ENCODE measurements around the gene KCNQ5. TPM values are rescaled to one million over a fixed set of nuclear protein-coding genes. Genes with fewer than 3 reads are reported as not detected.

KCNQ5 gene
- total and polyA plus RNA-seq, 5 experiments from 2014 or later, result 2.3 to 10.7 (median 4.8) TPM

DNA sequence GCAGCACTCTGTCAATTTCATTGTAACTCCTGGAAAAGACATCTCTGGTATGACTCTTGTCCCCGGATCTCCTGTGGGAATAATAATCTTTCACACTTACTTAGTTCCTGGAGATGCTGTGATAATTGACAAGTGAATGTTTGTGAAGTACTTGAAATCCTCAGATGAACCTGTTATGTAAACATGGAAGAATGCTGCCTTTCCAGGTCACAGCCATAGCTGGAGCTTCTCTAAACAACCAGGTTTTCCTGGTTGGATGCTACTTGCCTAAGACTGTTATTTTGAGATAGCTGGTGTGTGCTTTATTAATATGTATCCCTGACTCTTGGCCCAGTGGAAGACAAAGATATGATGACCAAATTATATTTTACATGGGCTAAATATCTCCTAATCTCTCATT, 228.6 kb downstream of the KCNQ5 start:
- H3K27ac Mint-ChIP-seq, result no peak overlapping the region
- H3K4me3 Mint-ChIP-seq, result no peak overlapping the region
- ATAC-seq, result no peak
- POLR2A ChIA-PET, result no interaction called here
- no peaks in the 10 kb centered on the region for H3K27me3 Mint-ChIP-seq
- peaks cover 0 to 5% (median 2%) of the 10 kb centered on the region in 4 donors for H3K4me1 Mint-ChIP-seq
- H3K36me3 Mint-ChIP-seq, result peaks cover 0 to 6% (median 3%) of the 10 kb centered on the region in 3 donors
- no peak for DNase-seq
- peaks cover 0 to 4% (median 0%) of the 10 kb centered on the region in 9 donors for H3K9me3 Mint-ChIP-seq

DNA sequence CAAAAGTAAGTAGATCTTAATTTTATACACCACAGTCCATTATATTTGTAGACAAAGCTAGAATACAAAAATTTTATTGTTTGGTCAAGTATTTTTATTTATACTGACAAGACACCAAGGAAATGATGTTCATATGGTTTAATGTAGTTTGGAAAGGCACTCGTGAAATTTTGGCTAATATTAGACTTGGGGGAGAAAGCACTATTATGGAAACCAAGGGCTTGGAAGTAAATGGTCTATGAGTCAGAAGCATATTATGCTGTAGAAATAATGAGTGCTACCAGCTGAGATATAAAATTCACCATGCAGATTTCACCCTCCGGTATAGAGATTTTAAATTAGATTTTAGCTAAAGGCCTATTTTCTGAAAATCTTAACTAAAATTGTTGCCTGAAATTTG, 233.6 kb downstream of the KCNQ5 start:
- POLR2A ChIA-PET, result no interaction called here
- DNase-seq (no peak), ATAC-seq (no peak)
- Mint-ChIP-seq H3K27ac (no peak overlapping the region), H3K27me3 (no peaks in the 10 kb centered on the region), H3K9me3 (no peaks in the 10 kb centered on the region), H3K4me1 (peaks cover 0 to 9% (median 2%) of the 10 kb centered on the region in 4 donors), H3K36me3 (peaks cover 0 to 3% (median 0%) of the 10 kb centered on the region in 3 donors), H3K4me3 (no peak overlapping the region)

DNA sequence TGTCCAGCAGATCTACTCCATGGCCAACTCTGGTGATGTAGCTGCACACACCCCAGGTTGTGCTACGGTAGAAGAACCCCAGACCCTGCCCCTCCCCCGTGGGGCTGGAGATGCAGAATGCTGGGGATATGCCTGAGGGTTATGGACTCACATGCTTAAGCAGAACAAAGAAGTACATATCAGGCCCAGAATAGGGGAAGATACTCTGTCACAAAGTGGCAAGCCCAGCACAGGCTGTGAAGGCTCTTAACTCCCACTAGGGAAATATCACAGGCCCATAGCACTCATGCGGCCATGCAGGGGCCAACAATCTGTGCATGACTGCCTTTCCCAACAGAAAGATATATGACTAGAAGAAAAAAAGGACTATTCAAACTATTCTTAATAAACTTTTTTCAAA, 234.9 kb downstream of the KCNQ5 start:
- DNase-seq (no peak), ATAC-seq (no peak)
- no peak overlapping the region for H3K27ac Mint-ChIP-seq
- H3K4me3 Mint-ChIP-seq, result no peak overlapping the region
- H3K36me3 Mint-ChIP-seq, result peaks cover 0 to 3% (median 0%) of the 10 kb centered on the region in 3 donors
- no peaks in the 10 kb centered on the region for H3K9me3 Mint-ChIP-seq
- POLR2A ChIA-PET, result no interaction called here
- H3K27me3 Mint-ChIP-seq, result no peaks in the 10 kb centered on the region
- H3K4me1 Mint-ChIP-seq, result peaks cover 1 to 20% (median 3%) of the 10 kb centered on the region in 4 donors

DNA sequence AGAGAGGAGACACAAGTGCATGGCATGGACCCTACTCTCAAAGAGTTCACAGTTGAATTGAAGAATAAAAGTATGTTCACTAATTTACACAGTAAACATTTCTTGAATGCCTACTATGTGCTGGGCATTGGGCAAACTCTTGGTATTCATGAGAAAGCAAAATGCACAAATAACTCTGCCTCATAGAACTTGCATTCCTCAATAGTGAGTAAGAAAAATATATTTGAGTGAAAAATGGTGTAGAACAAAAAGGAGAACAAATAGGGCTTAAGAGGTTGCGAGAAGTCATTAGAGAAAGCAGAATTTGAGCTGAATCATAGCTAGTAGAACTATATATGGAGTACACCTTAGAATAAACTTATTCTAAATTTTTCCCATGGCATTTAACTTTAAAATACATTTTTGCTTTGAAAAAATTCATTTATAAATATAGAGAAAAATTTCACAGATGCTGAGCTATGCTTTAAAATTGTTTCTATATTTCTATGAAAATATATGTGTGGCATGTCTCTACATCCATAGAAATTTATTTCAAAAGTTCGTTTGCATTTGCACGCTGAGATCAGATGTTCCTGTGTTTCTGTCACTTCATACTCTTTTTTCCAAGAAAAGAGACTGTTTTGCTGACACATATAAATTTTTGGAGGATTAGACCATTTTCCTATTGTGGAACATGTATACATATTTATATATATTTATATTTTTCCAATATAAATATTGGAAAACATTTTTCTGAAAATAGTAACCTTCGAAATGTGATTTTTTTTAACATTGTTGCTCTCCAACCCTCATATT, 236.1 kb downstream of the KCNQ5 start:
- POLR2A ChIA-PET, result no interaction called here
- ATAC-seq (no peak), DNase-seq (no peak)
- Mint-ChIP-seq H3K4me1 (peaks cover 5 to 27% (median 7%) of the 10 kb centered on the region in 4 donors), H3K9me3 (no peaks in the 10 kb centered on the region), H3K36me3 (peaks cover 0 to 3% (median 0%) of the 10 kb centered on the region in 3 donors), H3K27ac (no peak overlapping the region), H3K4me3 (no peak overlapping the region), H3K27me3 (no peaks in the 10 kb centered on the region)

DNA sequence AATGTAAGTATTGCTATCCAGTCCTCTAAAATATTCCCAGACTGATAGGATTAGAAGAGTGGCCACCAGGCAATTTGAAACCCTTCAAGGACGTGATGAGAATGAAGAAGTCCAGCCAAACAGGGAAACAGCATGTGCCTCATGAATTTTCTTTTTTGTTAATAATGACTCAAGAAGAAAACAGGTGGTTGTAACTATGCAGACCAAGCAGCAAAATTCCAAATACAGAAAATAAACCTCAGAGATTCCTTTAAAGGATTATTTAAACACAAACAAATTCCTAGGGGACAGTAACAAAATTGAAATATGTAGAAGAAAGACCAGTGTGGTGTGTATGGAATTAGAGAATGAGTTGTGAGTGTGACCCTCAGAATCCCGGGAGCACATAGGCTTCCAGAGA, 239.2 kb downstream of the KCNQ5 start:
- H3K36me3 Mint-ChIP-seq, result peaks cover 0 to 6% (median 0%) of the 10 kb centered on the region in 3 donors
- no peak for DNase-seq
- POLR2A ChIA-PET, result interaction anchor here (0.5 kb wide), 1 partner anchor 508 kb away, joined by 4 read pairs; no protein-coding TSS in a partner anchor

DNA sequence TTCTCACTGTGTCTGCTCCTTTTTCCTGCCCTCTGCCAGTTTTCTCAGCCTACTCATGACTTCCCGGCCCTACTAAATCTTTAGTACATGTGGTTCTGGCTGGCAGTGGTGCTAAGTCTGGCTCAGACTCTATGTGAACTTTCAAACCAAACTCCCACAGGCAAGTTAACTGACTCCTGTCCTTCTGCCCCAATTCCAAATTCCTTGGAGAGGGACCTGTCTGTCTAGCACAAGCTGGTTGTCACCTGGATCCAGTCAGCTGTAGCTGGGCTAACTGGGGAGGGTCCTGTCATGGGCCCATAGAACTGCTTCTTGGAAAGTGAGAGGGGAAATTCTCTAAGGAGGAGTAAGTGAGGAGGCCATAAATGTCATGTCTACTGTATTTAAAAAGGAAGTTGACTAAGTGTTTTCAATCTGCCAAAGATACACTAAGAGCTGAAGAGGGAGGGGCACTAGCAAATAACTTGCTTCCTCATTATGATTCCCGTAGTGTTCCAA, 240.1 kb downstream of the KCNQ5 start:
- Mint-ChIP-seq H3K27ac (peak overlapping the region in 3 of 10 donors; percentile 10 to 40 (median 22)), H3K36me3 (peaks cover 0 to 9% (median 0%) of the 10 kb centered on the region in 3 donors), H3K9me3 (no peaks in the 10 kb centered on the region), H3K27me3 (no peaks in the 10 kb centered on the region), H3K4me3 (no peak overlapping the region), H3K4me1 (peaks cover 4 to 22% (median 9%) of the 10 kb centered on the region in 4 donors)
- DNase-seq, result no peak
- no peak for ATAC-seq
- POLR2A ChIA-PET, result no interaction called here

More for the DNA sequence above, 239.2 kb downstream of the KCNQ5 start:
- no peak for ATAC-seq
- H3K27ac Mint-ChIP-seq, result no peak overlapping the region
- H3K4me3 Mint-ChIP-seq, result no peak overlapping the region
- no peaks in the 10 kb centered on the region for H3K27me3 Mint-ChIP-seq
- no peaks in the 10 kb centered on the region for H3K9me3 Mint-ChIP-seq
- H3K4me1 Mint-ChIP-seq, result peaks cover 4 to 22% (median 10%) of the 10 kb centered on the region in 4 donors

DNA sequence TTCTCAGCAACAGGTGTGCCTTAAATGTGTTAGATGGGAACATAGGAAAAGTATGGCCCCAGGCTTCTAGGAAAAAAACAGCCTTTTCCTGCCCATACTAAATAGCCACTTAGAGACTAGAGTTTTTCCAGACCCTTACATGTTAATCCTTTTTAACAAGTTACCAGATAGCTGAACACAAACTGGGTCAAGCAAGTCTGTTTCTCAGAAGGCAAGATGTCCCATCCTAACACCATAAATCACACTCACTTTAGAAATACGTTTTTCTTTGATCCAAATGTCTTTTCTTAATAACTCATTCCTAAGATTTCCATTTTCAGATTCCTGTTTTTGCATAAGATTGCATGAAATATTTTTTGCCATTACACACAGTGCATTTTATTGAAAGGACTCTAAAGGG, 241.3 kb downstream of the KCNQ5 start:
- no peaks in the 10 kb centered on the region for H3K27me3 Mint-ChIP-seq
- H3K9me3 Mint-ChIP-seq, result no peaks in the 10 kb centered on the region
- H3K4me3 Mint-ChIP-seq, result no peak overlapping the region
- H3K36me3 Mint-ChIP-seq, result peaks cover 0 to 10% (median 0%) of the 10 kb centered on the region in 3 donors
- ATAC-seq (no peak), DNase-seq (no peak)
- no peak overlapping the region for H3K27ac Mint-ChIP-seq
- peaks cover 4 to 22% (median 9%) of the 10 kb centered on the region in 4 donors for H3K4me1 Mint-ChIP-seq
- POLR2A ChIA-PET, result no interaction called here

DNA sequence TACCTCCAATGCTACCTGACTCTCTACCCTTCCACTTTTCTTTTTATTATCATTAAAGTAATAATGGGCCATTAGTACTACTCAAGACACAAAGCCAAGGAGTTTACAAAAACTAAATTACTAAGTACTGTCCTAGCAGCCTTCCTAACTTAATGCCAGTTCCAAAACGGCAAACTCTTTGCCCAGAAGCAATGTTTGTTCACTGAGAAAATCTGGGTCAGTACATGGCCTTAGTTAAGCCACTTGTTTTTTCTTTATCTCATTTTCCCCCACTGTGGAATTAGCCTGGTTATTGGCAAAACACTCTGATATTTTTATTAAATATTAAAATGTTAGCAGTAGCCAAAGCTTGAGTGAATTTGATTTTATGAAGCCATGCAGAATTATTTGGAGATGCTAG, 242.4 kb downstream of the KCNQ5 start:
- DNase-seq (no peak), ATAC-seq (no peak)
- Mint-ChIP-seq H3K36me3 (peaks cover 0 to 12% (median 0%) of the 10 kb centered on the region in 3 donors), H3K27ac (peak overlapping the region in 2 of 10 donors; percentile 31 to 45), H3K4me1 (peaks cover 4 to 22% (median 11%) of the 10 kb centered on the region in 4 donors), H3K9me3 (no peaks in the 10 kb centered on the region), H3K27me3 (no peaks in the 10 kb centered on the region), H3K4me3 (no peak overlapping the region)
- POLR2A ChIA-PET, result no interaction called here

DNA sequence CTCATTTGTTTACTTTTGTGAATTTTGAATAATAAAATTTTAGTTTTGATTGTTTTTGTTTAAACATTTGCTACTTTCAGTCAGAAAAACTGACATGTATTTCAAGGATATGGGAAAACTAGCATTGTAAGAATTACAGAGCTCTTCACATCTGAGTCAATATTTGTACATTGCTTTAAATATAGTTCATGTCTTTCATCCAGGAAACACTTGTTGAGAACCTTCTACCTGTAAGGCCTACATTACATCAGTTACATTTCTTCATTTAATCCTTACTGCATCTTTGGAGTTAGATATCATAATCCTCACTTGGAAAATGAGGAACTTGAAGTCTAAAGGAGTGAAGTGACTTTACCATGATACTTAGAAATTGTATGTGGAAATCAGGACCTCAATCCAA, 242.9 kb downstream of the KCNQ5 start:
- peaks cover 0 to 11% (median 0%) of the 10 kb centered on the region in 3 donors for H3K36me3 Mint-ChIP-seq
- ATAC-seq, result no peak
- no peak overlapping the region for H3K27ac Mint-ChIP-seq
- DNase-seq, result no peak
- H3K4me3 Mint-ChIP-seq, result no peak overlapping the region
- H3K9me3 Mint-ChIP-seq, result no peaks in the 10 kb centered on the region
- POLR2A ChIA-PET, result no interaction called here
- H3K27me3 Mint-ChIP-seq, result no peaks in the 10 kb centered on the region
- H3K4me1 Mint-ChIP-seq, result peaks cover 4 to 22% (median 11%) of the 10 kb centered on the region in 4 donors

DNA sequence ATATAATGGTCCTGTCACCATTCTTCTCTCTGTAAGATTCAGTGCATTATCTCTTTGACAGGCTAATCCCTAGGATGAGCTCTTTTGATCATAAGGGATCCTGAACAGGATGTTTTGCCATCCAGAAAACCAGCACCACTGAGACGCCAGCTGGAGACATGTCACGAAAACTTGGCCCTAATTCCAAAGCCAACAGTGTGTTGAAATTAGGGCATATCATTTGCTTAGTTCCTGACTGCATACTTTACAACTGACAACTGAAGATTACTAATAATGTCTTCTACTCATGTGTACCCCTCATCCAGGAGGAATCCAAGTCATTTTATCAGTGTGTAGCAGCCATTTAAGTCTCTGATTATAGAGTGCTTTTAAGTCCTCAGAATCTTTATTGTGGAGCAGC, 243.6 kb downstream of the KCNQ5 start:
- ATAC-seq (no peak), DNase-seq (no peak)
- no peak overlapping the region for H3K27ac Mint-ChIP-seq
- H3K27me3 Mint-ChIP-seq, result no peaks in the 10 kb centered on the region
- peaks cover 0 to 9% (median 0%) of the 10 kb centered on the region in 3 donors for H3K36me3 Mint-ChIP-seq
- H3K4me3 Mint-ChIP-seq, result no peak overlapping the region
- H3K4me1 Mint-ChIP-seq, result peaks cover 4 to 18% (median 11%) of the 10 kb centered on the region in 4 donors
- POLR2A ChIA-PET, result no interaction called here
- H3K9me3 Mint-ChIP-seq, result no peaks in the 10 kb centered on the region

DNA sequence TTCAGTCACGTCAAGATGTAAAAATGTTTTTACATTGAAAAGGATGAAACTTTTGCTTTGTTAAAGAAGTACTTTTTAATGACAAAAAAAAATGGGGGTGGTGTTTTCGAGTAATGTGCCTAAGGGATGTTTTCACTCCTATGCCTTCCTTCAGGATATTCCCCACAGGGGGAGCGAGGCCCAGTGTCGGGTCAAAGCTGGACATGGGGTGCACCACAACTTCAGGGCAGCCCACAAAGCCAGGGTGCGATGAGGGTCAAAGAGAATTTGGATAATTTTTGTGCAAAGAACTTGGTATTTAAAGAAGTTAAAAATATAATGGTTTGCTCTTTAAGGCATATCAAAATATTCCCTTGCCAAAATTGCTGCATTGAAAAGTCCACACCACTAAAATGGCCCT, 247.8 kb downstream of the KCNQ5 start:
- POLR2A ChIA-PET, result no interaction called here
- Mint-ChIP-seq H3K27ac (no peak overlapping the region), H3K4me3 (no peak overlapping the region), H3K4me1 (peaks cover 0 to 9% (median 0%) of the 10 kb centered on the region in 4 donors), H3K27me3 (no peaks in the 10 kb centered on the region), H3K36me3 (peaks cover 0 to 9% (median 0%) of the 10 kb centered on the region in 3 donors), H3K9me3 (no peaks in the 10 kb centered on the region)
- DNase-seq (no peak), ATAC-seq (no peak)

DNA sequence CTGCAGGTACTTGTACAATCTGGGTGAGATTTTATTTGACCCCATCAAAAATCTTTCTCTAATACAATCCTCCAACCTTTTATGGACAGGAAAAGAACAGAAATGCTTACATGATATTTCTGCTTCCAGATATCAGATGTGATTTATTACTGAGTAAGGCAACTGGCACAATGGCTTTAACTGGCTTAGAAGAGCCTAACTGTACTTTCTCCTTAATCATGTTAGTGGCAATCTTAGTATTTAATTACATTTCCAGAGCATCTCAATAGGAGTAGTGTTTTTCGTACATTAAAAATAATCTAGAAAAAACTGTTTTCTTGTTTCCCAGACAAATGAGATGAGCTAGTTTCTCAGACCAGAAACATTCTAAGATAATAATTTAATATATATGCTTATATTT, 251.6 kb downstream of the KCNQ5 start:
- H3K4me3 Mint-ChIP-seq, result no peak overlapping the region
- no peaks in the 10 kb centered on the region for H3K9me3 Mint-ChIP-seq
- ATAC-seq (no peak), DNase-seq (no peak)
- peaks cover 0 to 8% (median under 1%) of the 10 kb centered on the region in 4 donors for H3K4me1 Mint-ChIP-seq
- peaks cover 0 to under 1% (median 0%) of the 10 kb centered on the region in 3 donors for H3K36me3 Mint-ChIP-seq
- POLR2A ChIA-PET, result no interaction called here
- H3K27ac Mint-ChIP-seq, result no peak overlapping the region
- no peaks in the 10 kb centered on the region for H3K27me3 Mint-ChIP-seq

DNA sequence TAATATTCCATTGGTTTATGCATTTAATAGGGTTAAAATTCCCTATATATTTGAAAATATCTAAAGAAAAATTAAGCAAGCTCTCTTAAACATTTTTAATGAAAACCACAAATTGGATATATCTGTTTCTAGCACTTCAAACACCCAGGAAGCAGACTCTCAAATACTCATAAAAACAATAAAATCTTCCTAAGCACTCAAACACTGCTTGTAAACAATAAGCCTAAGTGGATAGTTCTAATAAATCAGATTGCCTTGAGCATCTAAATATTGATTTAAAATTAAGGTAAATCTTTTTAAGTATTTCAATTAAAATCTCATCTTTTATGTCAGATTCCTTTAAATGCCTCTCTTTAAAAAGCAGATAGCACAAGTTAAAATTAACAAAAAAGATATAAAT, 254.4 kb downstream of the KCNQ5 start:
- DNase-seq, result no peak
- Mint-ChIP-seq H3K27me3 (no peaks in the 10 kb centered on the region), H3K27ac (no peak overlapping the region), H3K4me3 (no peak overlapping the region), H3K36me3 (peaks cover 0 to 5% (median 0%) of the 10 kb centered on the region in 3 donors), H3K9me3 (no peaks in the 10 kb centered on the region), H3K4me1 (peaks cover 0 to 6% (median under 1%) of the 10 kb centered on the region in 4 donors)
- no peak for ATAC-seq
- POLR2A ChIA-PET, result no interaction called here
